ENCODE measurements around the gene LAMA4. TPM values are rescaled to one million over a fixed set of nuclear protein-coding genes. Genes with fewer than 3 reads are reported as not detected.

The LAMA4 gene
- total RNA-seq, 1 experiment from 2014 or later = 9.4 TPM

- DNase-seq (peak; percentile 82), ATAC-seq (peak; percentile 39)
- H3K79me2 ChIP-seq (ENCODE audit: low read length) = no peaks in the 10 kb centered on the region
- intact Hi-C loops (cut with micrococcal nuclease) = no loop called here
- no peaks in the 10 kb centered on the region for H4K20me1 ChIP-seq (ENCODE audit: low read length)
- H3K4me2 ChIP-seq (ENCODE audit: low read length) = peak overlapping the region; percentile 57
- H3K27ac ChIP-seq (ENCODE audit: low read length) = peak overlapping the region; percentile 95
- no peak overlapping the region for H2AFZ ChIP-seq (ENCODE audit: low read length)
- 0 out of 2 replicates have a peak overlapping the region, but pooled peaks have one; percentile 8 for H3K4me3 ChIP-seq (ENCODE audit: low read length)
- no peaks in the 10 kb centered on the region for H3K9me2 ChIP-seq (replicated peaks; ENCODE audit: low read length)
- H3K36me3 ChIP-seq (ENCODE audit: low read depth, low read length) = no peaks in the 10 kb centered on the region
- no TSS peak for BruUV-seq (replicated peaks)
- H3K9me3 ChIP-seq (ENCODE audit: low read length) = no peaks in the 10 kb centered on the region
- peak overlapping the region; percentile 70 for H3K9ac ChIP-seq (ENCODE audit: low read length)
- H3K4me1 ChIP-seq (ENCODE audit: insufficient read depth, low read length) = peaks cover 64% of the 10 kb centered on the region
- no peaks in the 10 kb centered on the region for H3F3A ChIP-seq (ENCODE audit: low read length, unreplicated experiment)
- no peaks in the 10 kb centered on the region for H3K27me3 ChIP-seq (ENCODE audit: low read length)
- CTCF ChIA-PET = no interaction called here
- TF ChIP-seq EZH2 (IDR thresholded peaks at IDR 0.05; ENCODE audit: low read length, unreplicated experiment) = no peak
- TF ChIP-seq EZH2phosphoT487 (IDR thresholded peaks at IDR 0.05; ENCODE audit: borderline replicate concordance, low read length) = no peak
- TF ChIP-seq, protein P1, sequence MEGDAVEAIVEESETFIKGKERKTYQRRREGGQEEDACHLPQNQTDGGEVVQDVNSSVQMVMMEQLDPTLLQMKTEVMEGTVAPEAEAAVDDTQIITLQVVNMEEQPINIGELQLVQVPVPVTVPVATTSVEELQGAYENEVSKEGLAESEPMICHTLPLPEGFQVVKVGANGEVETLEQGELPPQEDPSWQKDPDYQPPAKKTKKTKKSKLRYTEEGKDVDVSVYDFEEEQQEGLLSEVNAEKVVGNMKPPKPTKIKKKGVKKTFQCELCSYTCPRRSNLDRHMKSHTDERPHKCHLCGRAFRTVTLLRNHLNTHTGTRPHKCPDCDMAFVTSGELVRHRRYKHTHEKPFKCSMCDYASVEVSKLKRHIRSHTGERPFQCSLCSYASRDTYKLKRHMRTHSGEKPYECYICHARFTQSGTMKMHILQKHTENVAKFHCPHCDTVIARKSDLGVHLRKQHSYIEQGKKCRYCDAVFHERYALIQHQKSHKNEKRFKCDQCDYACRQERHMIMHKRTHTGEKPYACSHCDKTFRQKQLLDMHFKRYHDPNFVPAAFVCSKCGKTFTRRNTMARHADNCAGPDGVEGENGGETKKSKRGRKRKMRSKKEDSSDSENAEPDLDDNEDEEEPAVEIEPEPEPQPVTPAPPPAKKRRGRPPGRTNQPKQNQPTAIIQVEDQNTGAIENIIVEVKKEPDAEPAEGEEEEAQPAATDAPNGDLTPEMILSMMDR (conservative IDR thresholded peaks at IDR 0.05; ENCODE audit: low read depth, low read length) = no peak
- POLR2A ChIA-PET (ENCODE audit: unreplicated experiment) = no interaction called here
Observed at GRCh38 chr6:112205427-112206109, 48.8 kb downstream of the LAMA4 start.

DNA sequence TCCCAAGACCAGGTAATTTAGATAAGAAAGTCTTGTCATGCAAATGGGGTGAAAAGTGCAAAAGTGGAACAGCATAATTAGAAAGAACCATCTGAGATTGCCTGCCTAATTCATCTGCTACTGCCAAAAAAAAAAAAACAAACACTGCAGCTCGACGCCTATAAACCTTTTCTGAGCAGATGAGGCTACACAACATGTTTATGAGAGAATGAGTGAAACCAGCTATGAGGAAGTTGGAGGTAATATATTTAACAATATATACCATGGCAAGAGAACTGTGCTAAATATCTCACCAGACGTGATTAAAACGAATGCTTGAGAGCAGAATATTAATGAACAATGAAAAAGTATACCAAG lies 50.0 kb downstream of the LAMA4 start:
- DNase-seq (no peak), ATAC-seq (peak; percentile 35)
- Histone ChIP-seq H3K36me3 (ENCODE audit: low read depth, low read length) (no peaks in the 10 kb centered on the region), H2AFZ (ENCODE audit: low read length) (no peak overlapping the region), H3F3A (ENCODE audit: low read length, unreplicated experiment) (no peaks in the 10 kb centered on the region), H4K20me1 (ENCODE audit: low read length) (no peaks in the 10 kb centered on the region), H3K4me1 (ENCODE audit: insufficient read depth, low read length) (peaks cover 64% of the 10 kb centered on the region), H3K4me3 (ENCODE audit: low read length) (peak overlapping the region; percentile 21; the same call in 1 of the 2 replicates), H3K9me3 (ENCODE audit: low read length) (no peaks in the 10 kb centered on the region), H3K4me2 (ENCODE audit: low read length) (peak overlapping the region; percentile 57), H3K79me2 (ENCODE audit: low read length) (no peaks in the 10 kb centered on the region), H3K9ac (ENCODE audit: low read length) (peak overlapping the region; percentile 70), H3K27me3 (ENCODE audit: low read length) (no peaks in the 10 kb centered on the region), H3K27ac (ENCODE audit: low read length) (peak overlapping the region; percentile 95), H3K9me2 (replicated peaks; ENCODE audit: low read length) (no peaks in the 10 kb centered on the region)
- TSS peak; percentile 77 for BruUV-seq (replicated peaks)
- TF ChIP-seq EZH2 (IDR thresholded peaks at IDR 0.05; ENCODE audit: low read length, unreplicated experiment) (no peak), EZH2phosphoT487 (IDR thresholded peaks at IDR 0.05; ENCODE audit: borderline replicate concordance, low read length) (no peak)
- TF ChIP-seq, protein P1 (conservative IDR thresholded peaks at IDR 0.05; ENCODE audit: low read depth, low read length) = no peak
- CTCF ChIA-PET = interaction anchor here (1.0 kb wide), 1 partner anchor 25 kb away, joined by 3 read pairs; no protein-coding TSS in a partner anchor
- POLR2A ChIA-PET (ENCODE audit: unreplicated experiment) = no interaction called here
- intact Hi-C loops (cut with micrococcal nuclease) = loop anchor here (1.0 to 5.0 kb wide), 5 partner anchors 10 to 93 kb away; partner anchors contain the start of gene LAMA4
